Fibroblast of peridontal ligament (primary cell): ENCODE results near the gene TRIM72.
"Not testable (repeated sequence)": the region's sequence is repeated elsewhere in the genome, so short reads cannot be mapped to it uniquely, and the experiment has no call there.

Experiments
- DNase-seq: peaks from one replicate; pipeline ENCODE4 v3.0.0-alpha.2; 2010; ENCODE audit errors: extremely low read depth

TRIM72 gene

DNA sequence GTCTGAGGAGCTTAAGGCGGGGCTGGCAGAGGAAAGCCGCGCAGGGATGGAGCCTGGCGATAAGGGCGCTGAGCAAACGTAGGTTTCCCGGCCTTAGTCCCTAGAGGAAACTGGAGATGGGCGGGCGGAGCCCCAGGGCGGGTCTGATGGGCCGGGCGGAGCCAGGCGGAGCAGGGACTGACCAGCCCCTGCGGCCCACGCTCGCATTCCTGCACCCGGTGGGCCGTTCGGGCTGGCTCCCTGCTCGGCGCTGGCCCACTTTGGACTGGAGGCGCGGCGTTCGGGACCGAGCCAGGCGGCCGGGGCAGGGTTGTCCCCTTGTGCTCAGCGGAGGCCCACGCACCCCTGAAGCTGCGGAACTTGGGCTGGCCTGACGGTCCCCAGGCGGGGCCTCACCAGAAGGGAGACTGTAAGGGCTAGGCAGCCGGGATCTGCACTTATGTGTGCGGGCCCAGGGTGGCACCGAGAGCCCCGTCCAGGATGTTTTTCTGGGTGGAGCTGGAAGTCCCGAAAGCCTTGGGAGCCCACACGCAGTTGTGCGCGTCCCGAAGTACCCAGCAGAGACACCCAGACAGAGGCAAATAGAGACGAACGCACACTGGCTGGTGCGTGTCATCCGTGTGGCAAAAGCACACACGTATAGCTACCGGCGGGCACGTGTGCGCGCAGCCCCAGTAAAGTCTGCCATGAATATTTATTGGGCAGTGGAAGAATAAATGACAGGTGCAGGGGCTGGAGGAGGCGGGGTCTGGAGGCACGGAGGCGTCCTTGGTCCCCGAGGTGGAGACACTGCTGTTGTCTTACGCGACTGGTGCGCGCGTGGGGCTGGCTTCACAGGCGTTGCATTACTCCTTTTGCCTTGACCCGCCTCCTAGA is 1.6 kb downstream of the TRIM72 start:
- DNase-seq, result peak; percentile 22

DNA sequence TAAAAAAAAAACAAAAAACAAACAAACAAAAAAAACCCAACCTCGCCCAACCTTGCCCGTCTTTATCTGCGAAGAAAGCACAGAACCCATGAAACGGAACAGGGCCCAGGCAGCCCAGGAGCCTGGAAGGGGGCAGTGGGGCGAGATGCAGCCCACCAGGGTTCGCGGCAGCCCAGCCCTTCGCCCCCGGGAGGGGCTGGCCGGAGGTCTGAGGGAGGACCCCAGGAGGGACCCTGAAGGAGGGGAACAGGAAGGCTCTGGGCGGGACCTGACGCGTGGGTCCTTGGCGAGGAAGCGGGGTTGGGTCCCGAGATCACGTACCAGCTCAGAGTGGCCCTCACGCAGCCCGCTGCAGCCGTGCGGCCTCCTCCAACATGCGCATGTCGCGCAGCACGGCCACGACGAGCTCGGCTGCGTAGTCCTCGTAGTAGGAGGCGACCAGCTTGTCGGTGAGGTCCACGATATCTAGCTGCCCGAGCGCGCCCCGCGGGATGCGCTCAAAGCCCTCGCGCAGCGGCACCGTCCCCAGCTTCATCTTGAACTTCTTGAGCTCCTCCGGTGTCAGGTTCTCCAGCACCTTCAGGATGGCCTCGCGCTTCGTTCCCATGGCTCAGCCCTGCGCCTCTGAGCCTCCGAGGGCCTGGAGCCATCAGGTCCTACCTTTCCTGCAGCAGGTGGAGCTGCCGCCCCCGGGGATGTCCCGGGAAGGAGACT is 2.7 kb downstream of the TRIM72 start, which contains the start of gene PYDC1:
Gene PYDC1, minus strand, starts transcription at position 714 of the 714 bp plus-strand sequence. Its CDS starts 107 bp downstream, at position 607.
- DNase-seq, result no peak

DNA sequence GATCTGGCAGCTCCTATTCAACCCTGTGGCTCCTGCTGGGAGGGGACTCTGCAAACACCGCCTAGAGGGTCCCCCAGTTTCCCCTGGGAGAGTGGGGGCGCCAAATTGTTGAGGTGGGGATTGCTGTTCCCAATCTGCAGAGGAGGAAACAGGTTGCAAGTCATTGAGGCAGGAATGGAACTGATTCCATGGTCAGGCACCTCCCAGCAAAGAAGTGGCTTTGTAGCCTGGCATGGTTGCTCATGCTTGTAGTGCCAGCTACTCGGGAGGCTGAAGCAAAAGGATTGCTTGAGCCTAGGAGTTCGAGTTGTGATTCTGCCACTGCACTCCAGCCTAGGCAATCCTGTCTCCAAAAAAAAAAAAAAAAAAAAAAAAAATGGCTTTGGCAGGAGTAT is 3.2 kb downstream of the TRIM72 start:
- DNase-seq, result no peak

DNA sequence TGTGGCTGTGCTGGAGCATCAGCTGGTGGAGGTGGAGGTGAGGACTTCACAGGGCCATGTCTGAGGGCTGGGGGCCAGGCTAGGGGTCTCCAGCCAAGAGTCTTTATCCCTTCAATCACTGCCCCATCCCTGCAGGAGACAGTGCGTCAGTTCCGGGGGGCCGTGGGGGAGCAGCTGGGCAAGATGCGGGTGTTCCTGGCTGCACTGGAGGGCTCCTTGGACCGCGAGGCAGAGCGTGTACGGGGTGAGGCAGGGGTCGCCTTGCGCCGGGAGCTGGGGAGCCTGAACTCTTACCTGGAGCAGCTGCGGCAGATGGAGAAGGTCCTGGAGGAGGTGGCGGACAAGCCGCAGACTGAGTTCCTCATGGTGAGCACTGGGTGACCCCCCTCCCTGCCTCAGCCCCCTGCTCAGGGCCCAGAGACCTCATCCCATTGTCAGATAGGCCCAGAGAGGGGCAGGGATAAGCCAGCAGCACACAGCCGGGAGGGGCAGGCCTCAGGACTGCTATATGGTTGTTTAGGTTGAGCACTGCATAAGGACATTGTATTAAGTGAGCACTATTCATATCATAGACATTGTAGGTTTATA is 5.3 kb downstream of the TRIM72 start:
- DNase-seq, result no peak

DNA sequence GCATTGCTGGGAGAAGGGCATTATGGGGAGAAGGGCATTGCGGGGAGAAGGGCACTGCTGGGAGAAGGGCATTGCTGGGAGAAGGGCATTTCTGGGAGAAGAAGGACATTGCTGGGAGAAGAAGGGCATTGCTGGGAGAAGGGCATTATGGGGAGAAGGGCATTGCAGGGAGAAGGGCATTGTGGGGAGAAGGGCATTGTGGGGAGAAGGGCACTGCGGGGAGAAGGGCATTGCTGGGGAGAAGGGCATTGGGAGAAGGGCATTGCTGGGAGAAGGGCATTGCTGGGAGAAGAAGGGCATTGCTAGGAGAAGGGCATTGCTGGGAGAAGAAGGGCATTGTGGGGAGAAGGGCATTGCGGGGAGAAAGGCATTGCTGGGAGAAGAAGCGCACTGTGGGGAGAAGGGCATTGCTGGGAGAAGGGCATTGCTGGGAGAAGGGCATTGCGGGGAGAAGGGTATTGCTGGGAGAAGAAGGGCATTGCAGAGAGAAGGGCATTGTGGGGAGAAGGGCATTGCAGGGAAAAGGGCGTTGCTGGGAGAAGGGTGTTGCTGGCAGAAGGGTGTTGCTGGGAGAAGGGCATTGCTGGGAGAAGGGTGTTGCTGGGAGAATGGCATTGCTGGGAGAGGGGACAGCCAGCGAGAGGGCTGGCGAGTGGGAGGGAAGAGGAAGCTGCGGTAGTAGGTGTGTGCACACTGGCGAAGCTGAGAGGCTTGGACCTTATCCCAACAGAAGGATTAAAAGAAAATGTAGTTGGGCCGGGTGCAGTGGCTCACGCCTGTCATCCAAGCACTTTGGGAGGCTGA is 7.6 kb downstream of the TRIM72 start:
- no peak for DNase-seq

DNA sequence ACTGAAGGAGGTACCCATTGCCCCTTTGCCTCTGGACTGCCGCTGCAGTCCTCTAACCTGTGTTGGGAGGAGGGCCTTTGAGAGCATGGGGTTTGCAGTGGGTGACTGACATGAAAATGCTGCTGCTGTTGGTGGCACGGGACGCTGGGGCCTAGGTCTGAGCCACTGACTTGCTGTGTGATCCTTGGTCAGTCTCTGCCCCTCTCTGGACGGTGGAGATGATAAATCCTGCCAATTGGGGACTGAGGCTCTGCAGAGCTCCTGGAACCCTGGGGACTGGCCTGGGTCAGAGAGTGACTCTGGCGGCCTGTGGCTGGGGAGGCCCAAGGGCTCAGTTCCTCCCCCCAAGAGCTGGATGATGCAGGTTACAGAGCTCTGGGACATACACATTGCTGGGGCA is 9.1 kb downstream of the TRIM72 start:
- DNase-seq, result no peak

DNA sequence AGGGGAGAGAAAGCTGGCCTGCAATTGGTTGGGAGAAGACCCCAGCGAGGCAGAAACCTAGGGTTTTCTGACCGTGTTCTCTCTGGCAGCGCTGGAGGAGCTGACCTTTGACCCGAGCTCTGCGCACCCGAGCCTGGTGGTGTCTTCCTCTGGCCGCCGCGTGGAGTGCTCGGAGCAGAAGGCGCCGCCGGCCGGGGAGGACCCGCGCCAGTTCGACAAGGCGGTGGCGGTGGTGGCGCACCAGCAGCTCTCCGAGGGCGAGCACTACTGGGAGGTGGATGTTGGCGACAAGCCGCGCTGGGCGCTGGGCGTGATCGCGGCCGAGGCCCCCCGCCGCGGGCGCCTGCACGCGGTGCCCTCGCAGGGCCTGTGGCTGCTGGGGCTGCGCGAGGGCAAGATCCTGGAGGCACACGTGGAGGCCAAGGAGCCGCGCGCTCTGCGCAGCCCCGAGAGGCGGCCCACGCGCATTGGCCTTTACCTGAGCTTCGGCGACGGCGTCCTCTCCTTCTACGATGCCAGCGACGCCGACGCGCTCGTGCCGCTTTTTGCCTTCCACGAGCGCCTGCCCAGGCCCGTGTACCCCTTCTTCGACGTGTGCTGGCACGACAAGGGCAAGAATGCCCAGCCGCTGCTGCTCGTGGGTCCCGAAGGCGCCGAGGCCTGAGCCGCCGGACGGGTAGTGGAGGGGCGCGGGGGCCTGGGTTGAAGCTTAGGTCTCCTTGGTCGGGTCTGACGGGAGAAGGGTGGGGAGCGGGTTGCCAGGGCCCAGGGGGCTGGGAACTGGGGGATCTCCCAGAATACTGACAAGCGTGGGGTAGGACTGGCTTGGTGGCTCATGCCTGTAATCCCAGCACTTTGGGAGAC is 10.4 kb downstream of the TRIM72 start:
- DNase-seq, result no peak

DNA sequence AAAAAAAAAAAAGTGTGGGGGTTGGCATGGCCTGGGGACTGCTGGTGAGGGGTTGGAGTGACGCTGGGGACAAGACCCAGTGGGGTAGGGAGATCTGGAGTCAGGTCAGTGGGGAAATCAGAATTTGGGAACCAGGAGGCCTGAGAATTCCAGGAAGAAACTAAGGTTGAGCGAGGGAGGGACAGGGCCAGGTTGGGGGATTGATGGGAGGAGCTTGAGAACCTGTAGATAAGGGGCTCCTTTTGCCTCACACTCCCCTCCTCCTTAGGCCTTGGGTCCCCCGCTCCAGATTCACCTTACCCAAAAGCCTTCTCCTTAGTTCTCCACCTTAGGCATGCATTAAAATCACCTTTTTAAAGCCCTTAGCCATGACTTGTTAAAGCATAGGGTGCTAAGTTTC is 11.3 kb downstream of the TRIM72 start:
- no peak for DNase-seq

DNA sequence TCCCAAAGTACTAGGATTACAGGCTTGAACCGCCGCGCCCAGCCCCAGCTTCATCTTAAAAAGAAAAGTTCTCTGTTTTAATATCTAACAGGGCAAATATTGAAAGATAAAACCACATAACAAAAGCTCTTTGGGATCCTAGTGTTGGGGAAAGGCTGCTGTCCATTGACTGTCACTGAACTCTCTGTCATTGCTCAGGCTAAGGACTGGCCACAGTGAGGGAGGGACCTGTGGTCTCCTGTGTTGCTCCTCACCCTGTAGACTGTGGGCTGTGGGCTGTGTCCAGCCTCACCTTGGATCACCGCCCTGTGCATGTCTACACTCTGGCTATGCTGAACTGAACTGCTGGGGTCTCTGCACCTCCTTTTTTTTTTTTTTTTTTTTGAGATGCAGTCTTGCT is 14.3 kb downstream of the TRIM72 start:
- DNase-seq, result no peak

DNA sequence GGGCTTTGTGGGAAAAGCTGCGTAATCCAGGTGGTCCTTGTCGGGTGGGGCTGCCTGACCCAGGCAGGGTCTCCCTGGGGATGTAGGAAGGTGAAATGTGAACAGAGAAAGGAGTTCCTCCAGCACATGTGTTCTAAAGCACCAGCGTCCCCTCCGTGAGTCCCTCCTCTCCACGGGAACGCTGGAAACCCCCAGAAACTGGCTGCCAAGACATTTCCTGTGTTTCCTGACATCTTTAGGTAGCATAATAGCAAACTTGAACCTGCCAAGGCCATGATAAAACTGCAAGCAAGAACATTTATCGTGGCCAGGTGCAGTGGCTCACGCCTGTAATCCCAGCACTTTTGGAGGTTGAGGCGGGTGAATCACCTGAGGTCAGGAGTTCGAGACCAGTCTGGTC is 15.6 kb downstream of the TRIM72 start:
- DNase-seq, result no peak

DNA sequence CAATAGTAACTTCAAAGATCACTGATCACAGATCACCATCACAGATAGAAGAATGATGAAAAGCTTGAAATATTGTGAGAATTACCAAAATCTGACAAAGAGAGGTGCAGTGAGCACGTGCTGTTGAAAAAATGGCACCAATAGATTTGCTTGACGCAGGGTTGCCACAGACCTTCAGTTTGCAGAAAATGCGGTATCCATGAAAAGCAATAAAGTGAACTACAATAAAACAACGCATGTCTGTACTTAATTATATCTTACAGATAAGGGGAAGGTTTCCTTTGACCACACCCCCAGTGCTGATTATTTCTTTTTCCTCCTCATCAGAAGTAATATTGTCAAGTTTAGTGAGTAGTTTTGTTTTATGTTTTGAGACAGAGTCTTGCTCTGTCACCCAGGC is 24.1 kb downstream of the TRIM72 start:
- no peak for DNase-seq

DNA sequence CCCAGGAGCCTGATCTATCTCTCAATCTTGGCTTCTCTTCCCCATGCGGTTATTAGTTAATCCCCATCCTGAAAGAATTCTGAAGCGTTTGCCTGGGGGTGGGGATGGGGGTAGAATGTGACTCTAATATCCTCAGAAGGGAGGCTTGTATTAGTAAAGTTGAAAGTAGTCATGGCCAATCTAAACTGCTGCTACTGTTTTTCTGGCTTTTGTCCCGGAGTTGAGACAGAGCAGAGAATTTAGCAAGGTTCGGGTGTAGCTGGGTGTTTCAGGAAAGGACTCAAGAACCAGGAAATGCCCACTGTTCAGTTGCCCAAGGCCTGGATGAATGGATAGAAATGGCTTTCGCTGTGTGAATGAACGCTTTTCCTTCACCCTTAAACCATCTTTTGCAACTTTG is 28.3 kb downstream of the TRIM72 start:
- DNase-seq, result peak; percentile 6

DNA sequence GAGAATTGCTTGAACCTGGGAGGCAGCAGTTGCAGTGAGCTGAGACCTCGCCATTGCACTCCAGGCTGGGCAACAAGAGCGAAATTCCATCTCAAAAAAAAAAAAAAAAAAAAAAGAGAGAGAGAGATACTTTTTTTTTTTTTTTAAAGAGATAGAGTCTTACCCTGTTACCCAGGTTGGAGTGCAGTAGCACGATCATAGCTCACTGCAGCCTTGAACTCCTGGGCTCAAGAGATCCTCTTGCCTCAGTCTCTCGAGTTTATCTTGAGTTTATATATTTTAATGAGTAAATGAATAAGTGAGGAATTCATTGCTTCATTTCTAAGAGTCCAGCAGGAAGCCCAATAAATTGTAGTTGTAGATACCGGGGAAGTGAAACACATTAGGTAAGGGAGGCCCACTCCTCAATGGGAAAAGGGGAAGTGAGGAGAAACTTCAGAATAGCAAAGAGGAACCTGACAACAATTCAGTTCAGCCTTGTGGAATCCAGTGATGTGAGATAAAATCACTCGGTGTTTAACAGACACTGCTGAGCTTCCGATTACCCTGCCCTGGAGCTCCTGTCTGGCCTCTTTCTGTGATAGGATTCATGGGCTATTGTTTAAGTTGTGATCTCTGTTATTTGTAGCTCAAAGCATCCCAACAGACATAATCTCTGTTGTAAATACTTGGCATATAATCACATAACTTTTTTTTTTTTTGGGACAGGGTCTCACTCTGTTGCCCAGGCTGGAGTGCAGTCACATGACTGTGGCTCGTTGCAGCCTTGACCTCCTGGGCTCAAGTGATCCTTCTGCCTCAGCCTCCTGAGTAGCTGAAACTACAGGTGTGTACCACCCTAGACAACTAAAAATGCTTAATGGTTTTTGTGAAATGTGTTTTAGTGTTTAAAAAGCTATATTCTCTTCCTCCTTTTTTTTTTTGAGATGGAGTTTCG is 30.1 kb downstream of the TRIM72 start:
- DNase-seq, result no peak

DNA sequence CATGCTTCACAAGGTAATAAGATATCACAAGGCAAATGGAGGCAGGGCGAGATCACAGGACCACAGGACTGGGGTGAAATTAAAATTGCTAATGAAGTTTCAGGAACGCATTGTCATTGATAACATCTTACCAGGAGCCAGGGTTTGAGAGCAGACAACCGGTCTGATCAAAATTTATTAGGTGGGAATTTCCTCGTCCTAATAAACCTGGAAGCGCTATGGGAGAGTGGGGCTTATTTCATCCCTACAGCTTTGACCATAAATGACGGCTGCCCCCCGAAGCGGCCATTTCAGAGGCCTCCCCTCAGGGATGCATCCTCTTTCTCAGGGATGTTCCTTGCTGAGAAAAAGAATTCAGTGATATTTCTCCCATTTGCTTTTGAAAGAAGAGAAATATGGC is 31.7 kb downstream of the TRIM72 start:
- not testable (repeated sequence) for DNase-seq

DNA sequence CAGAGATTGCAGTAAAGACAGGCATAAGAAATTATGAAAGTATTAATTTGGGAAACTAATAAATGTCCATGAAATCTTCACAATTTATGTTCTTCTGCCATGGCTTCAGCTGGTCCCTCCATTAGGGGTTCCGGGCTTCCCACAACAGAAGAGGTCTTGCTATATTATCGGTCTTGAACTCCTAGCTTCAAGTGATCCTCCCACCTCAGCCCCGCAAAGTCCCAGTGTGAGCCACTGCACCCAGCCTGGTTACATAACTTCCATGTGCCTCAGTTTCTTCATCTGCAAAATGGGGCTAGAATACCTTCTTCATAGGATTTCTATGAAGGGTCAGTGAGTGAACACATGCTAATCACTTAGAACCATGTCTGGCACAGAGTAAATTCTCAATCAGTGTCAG is 32.4 kb downstream of the TRIM72 start:
- DNase-seq, result no peak

DNA sequence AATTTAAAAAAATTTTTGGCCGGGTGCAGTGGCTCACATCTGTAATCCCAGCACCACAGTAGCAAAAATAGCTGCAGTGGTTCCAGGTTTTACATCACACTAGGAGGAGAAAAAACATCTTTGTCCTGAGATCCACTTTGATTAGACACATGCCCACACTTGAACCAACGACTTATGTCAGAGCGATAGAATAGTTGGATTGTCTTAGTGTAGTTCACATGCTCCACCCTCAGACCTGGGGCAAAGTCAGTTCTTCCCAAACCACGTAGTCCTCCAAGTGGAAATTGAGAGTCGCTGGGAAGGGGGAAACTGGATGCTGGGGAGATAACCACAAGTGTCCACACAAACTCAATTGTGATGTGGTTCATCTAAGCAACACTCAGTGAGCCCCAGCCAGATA is 34.4 kb downstream of the TRIM72 start:
- no peak for DNase-seq

DNA sequence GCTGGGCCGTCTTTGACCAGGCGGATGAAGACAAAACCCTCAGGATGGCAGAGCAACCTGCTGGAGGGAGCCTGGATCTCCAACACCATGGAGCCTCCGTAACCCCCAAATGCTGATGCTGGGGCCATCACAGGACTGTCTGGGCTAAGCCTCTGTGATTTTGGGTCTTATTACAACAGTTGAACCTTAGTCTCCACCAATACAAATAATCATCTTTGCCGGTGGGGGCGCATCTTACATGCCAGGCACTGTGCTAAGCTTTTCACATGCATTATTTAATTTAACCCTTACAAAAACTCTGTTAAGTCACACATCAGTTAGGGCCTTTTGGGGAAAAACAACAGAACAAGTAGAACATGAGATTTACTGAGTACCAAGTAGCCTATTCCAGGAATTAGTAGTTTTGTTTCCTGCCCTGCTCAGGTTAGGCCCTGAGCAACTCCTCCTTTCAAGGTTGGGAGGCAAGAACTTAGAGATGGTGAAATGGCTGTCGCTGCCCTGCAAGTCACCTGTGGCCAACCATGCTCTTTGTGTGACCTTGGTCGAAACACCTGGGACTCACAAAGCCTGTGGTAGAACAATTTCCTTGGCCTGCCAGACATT is 37.0 kb downstream of the TRIM72 start:
- no peak for DNase-seq

DNA sequence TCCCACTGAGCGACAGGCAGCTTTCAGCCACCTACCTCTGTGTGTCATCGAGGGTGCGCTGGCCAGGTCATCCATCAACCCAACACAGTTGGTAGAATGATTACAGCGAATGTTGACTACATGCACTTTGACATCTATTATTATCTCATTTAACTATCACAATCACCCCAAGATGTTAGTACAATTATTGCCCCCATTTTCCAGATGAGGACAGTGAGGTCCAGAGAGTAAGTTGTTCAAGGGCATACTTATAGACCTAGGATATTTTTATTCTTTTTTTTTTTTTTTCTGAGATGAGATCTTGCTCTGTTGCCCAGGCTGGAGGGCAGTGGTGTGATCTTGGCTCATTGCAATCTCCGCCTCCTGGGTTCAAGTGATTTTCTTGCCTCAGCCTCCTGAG is 37.5 kb downstream of the TRIM72 start:
- no peak for DNase-seq

DNA sequence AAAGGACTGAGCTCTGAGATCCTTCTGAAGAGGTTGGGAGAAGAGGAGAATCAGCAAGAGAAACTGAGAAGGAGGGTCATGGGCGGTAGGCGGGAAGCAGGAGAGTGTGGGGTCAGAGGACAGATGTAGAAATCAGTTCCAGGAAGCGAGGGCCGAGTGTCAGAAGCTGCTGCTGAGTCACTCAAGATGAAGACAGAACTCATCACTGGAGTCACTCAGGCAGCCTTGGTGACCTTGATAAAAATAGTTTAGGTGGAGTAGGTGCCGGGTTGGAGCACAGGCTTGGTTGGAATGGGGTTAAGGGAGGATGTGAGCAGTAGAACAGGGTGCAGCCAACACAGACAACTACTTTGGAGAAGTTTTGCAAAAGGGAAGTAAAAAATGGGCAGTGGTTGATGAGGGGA is 39.7 kb downstream of the TRIM72 start:
- no peak for DNase-seq
